ENCODE results near the gene SLC9A8. TPM values are rescaled to one million over a fixed set of nuclear protein-coding genes. Genes with fewer than 3 reads are reported as not detected.
A peak's percentile ranks its signal among the peaks of the same experiment; 100 is the strongest.
"Not testable (repeated sequence)": the region's sequence is repeated elsewhere in the genome, so short reads cannot be mapped to it uniquely, and the experiment has no call there.

Gene SLC9A8
- total RNA-seq, 4 donors from 2014 or later: 4.8 to 8.1 (median 7.0) TPM

DNA sequence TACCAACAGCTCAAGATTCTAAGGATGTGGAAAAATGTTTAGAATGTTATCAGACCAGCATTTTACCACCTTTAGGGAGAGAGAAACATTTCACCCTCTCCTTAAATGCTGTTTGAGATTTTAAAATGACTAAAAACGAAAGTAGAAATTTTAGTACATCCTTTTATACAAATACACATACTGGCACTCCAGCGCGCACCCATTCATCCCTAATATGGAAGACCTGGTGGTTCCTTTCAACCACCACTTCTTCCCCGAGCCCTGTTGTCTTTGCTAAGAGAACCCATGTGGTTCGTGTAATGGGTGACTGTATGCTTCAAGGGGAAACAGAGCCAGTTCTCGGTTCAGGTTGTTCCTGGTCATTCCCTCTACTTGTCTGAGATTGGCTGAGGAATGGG, 81.4 kb downstream of the SLC9A8 start:
- WGBS, 2 donors: 77 to 79% methylated on average over 6 of the region's 6 CpGs
- TF ChIP-seq POLR2A (IDR thresholded peaks at IDR 0.05): no peak
- TF ChIP-seq, protein P1, sequence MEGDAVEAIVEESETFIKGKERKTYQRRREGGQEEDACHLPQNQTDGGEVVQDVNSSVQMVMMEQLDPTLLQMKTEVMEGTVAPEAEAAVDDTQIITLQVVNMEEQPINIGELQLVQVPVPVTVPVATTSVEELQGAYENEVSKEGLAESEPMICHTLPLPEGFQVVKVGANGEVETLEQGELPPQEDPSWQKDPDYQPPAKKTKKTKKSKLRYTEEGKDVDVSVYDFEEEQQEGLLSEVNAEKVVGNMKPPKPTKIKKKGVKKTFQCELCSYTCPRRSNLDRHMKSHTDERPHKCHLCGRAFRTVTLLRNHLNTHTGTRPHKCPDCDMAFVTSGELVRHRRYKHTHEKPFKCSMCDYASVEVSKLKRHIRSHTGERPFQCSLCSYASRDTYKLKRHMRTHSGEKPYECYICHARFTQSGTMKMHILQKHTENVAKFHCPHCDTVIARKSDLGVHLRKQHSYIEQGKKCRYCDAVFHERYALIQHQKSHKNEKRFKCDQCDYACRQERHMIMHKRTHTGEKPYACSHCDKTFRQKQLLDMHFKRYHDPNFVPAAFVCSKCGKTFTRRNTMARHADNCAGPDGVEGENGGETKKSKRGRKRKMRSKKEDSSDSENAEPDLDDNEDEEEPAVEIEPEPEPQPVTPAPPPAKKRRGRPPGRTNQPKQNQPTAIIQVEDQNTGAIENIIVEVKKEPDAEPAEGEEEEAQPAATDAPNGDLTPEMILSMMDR (IDR thresholded peaks at IDR 0.05): no peak
- H3K4me3 ChIP-seq (ENCODE audit: low read depth, poor library complexity, severe bottlenecking): no peak overlapping the region
- intact Hi-C loops (cut with DNase I; ENCODE audit: low total_unique reads): no loop called here
- DNase-seq (ENCODE audit: low spot score in 2 of 2): no peak

DNA sequence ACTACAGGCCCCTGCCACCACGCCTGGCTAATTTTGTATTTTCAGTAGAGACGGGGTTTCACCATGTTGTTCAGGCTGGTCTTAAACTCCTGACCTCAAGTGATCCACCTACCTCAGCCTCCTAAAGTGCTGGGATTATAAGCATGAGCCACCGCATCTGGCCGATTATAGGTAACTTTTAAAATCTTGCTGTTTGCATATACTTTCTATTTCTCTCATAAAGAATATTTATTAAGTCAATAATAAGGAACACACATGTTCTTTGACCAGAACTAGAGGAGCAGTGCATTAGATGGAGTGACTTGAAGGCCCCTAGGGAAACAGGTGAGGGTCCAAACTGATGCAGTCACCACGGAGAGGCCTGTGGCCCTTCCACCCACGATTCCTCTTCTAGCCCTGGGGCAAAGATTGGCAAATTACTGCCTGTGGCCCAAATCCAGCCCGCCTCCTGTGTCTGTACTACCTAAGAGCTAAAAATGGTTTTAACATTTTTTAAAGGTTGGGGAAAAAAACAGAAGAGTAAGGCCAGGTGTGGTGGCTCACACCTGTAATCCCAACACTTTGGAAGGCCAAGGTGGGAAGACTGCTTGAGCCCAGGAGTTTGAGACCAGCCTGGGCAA, 83.0 kb downstream of the SLC9A8 start:
- intact Hi-C loops (cut with DNase I; ENCODE audit: low total_unique reads); H3K4me3 ChIP-seq (ENCODE audit: low read depth, poor library complexity, severe bottlenecking); DNase-seq (ENCODE audit: low spot score in 2 of 2): not testable (repeated sequence)
- WGBS, 2 donors: 82 to 86% methylated on average over 7 of the region's 7 CpGs

DNA sequence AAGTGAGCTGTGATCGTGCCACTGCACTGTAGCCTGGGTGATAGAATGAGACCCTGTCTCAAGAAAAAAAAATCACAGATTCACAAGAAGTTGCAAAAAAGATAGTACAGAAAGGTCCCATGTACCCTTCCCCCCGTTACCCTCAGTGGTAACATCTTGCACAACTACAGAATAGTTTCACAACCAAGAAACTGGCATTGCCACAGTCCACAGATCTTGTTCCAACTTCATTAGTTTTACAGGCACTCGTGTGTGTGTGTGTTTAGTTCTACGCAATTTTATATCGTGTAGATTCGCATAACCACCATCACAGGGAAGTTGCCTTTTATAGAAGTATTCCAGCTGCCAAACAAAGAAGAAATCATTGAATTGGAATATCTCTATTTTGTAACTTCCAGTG, 83.6 kb downstream of the SLC9A8 start:
- intact Hi-C loops (cut with DNase I; ENCODE audit: low total_unique reads): no loop called here
- H3K4me3 ChIP-seq (ENCODE audit: low read depth, poor library complexity, severe bottlenecking): no peak overlapping the region
- WGBS, 2 donors: 72 to 80% methylated on average over 6 of the region's 6 CpGs
- DNase-seq (ENCODE audit: low spot score in 2 of 2): no peak
- TF ChIP-seq POLR2A (IDR thresholded peaks at IDR 0.05): no peak
- TF ChIP-seq, protein P1 (IDR thresholded peaks at IDR 0.05): no peak

DNA sequence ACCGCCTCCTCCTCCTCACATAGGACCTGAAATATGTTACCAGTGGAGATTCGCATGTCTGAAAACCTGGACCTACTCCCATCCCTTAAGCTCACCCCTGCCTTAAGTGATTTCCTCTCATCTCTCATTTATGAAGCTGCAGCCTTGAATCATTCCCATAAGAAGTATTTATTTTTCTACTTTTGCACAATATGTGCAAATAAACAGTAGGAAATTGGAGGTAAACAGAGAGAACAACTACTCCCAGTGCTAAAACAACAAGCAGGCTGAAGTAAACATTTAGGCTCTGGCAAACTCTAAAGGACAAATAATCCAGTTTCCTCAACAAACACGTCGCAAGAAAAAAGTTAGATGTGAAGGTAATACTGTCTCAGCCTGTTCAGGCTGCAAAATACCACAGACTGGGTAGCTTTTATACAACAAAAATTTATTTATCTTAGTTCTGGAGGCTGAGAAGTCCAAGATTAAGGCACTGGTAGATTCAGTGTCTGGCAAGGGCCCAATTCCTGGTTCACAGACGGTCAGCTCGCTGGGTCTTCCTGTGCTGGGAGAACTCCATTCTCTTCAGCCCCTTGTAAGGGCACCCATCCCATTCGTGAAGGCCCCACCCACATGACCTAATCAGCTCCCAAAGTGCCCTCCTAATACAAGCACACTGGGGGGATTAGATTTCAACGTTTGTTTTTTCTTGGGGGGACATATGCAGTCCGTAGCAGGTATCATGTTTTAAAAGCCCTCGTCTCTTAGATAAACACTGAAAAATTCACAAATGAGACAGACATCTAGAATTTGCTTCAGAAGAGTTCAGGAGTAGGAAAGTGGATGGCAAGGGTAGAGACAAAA, 87.1 kb downstream of the SLC9A8 start:
- no peak overlapping the region for H3K4me3 ChIP-seq (ENCODE audit: low read depth, poor library complexity, severe bottlenecking)
- WGBS, 2 donors: 80 to 82% methylated on average over 10 of the region's 10 CpGs
- no peak for DNase-seq (ENCODE audit: low spot score in 2 of 2)
- intact Hi-C loops (cut with DNase I; ENCODE audit: low total_unique reads): no loop called here
- TF ChIP-seq, protein P1 (IDR thresholded peaks at IDR 0.05): no peak
- TF ChIP-seq POLR2A (IDR thresholded peaks at IDR 0.05): no peak

DNA sequence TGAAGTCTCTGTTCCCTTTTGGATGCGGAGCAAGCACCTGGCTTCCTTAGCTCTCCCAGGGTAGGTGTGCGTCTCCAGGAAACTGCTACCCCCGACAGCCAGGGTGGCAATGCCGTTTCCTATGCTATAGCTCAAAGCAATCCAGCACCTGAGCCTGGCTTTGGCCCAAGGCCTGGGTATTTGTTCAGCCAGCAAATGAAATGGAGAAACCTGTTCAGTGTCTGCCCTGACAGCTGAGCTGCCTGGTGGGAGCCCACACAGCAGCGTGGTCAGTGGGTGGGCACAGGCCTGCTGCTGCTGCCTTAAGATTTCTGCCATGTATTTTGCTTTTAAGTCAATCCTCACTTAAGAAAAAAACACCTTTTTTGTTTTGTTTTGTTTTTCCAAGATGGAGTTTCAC, 89.0 kb downstream of the SLC9A8 start:
- H3K4me3 ChIP-seq (ENCODE audit: low read depth, poor library complexity, severe bottlenecking): no peak overlapping the region
- 71 to 80% methylated on average over 5 of the region's 5 CpGs for WGBS, 2 donors
- intact Hi-C loops (cut with DNase I; ENCODE audit: low total_unique reads): no loop called here
- no peak for TF ChIP-seq POLR2A (IDR thresholded peaks at IDR 0.05)
- peak in 1 of 2 donors; percentile 73 for DNase-seq (ENCODE audit: low spot score in 2 of 2)

DNA sequence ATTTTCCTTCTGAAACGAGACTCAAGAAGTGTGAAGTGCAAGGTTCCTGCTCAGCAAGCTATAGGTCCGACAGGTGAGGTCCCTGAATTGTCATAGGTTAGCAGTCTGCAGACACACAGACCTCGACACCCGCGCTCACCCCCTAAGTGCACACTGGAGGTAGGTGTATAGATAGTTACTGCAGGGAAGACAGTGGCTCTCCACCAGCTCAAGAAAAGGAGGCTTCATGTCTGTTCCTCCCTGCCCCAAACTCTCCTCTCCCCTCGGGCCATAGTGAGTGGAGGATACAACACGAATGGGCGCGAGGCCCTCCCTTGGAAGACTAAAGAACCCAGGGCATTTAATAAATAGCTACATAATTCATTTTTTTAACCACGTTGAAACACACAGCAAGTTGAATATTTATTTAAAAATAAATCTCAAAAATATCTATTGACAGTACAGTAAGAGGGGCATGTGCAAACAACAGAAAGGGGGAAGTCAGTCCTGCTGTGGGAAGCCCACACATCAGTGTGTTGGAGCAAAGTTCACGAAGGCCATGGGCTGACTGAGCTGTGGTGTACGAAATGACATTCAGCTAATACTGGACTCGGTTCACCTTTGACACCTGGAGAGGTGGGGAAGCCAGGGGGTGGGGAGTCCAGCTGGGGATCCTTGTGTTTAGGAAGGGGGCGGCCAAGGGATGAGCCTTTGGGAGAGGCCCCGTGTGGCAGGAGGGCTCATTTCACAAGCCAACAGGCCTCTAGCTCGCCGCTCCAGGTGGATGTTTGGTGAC, 92.0 kb downstream of the SLC9A8 start:
- no peak overlapping the region for H3K4me3 ChIP-seq (ENCODE audit: low read depth, poor library complexity, severe bottlenecking)
- intact Hi-C loops (cut with DNase I; ENCODE audit: low total_unique reads): no loop called here
- peak in 1 of 2 donors; percentile 83 for DNase-seq (ENCODE audit: low spot score in 2 of 2)
- 86 to 90% methylated on average over 17 of the region's 17 CpGs for WGBS, 2 donors
- TF ChIP-seq, protein P1 (IDR thresholded peaks at IDR 0.05): no peak
- TF ChIP-seq POLR2A (IDR thresholded peaks at IDR 0.05): no peak
